Tibial artery (tissue), 4 donors: ENCODE results near the gene PLVAP.
"Not testable (repeated sequence)": the region's sequence is repeated elsewhere in the genome, so short reads cannot be mapped to it uniquely, and the experiment has no call there.

Experiments used
- DNase-seq, 2 donors: peaks; one replicate each; pipeline ENCODE4 v3.0.0-alpha.2; 2019
- H3K27ac ChIP-seq, 2 donors: fragments of 200-600 bp; sonication (generic) in 1 of 2; 1 replicate in 1 of 2; 2 replicates in 1 of 2; pipeline ENCODE4 v1.5.1; 2018 to 2019; ENCODE audit warnings: mild to moderate bottlenecking in 1 of 2
- H3K27me3 ChIP-seq, 2 donors: fragments of 200-600 bp; sonication (generic) in 1 of 2; one replicate each; pipeline versions ENCODE4 v1.5.1 to v1.6.0; 2016 to 2019
- H3K36me3 ChIP-seq, 3 donors: fragments of 200-600 bp; sonication (generic) in 2 of 3; one replicate each; pipeline ENCODE4 v1.5.1; 2016 to 2019; ENCODE audit warnings: mild to moderate bottlenecking in 2 of 3
- H3K4me1 ChIP-seq, 4 donors: fragments of 200-600 bp; sonication (generic) in 2 of 4; 1 replicate in 3 of 4; 2 replicates in 1 of 4; pipeline ENCODE4 v1.5.1; 2016 to 2019
- H3K4me3 ChIP-seq, 2 donors: fragments of 200-600 bp; sonication (generic) in 1 of 2; 1 replicate in 1 of 2; 2 replicates in 1 of 2; pipeline ENCODE4 v1.5.1; 2018 to 2019; ENCODE audit warnings: mild to moderate bottlenecking in 2 of 2
- H3K9me3 ChIP-seq, 3 donors: fragments of 200-600 bp; sonication (generic) in 1 of 3; one replicate each; pipeline ENCODE4 v1.5.1; 2016 to 2019
- intact Hi-C: fragments of 100-400 bp; cut with DNase I; formaldehyde crosslinking; loops from one replicate; pipeline ENCODE4 v1.15.0; 2023; ENCODE audit warnings: low total_unique reads
- TF ChIP-seq, protein P1 (sequence below), 2 experiments: fragments of 200-600 bp in 1 of 2; fragments of 450-650 bp in 1 of 2; IDR thresholded peaks; one replicate each; pipeline ENCODE4 v1.5.1; 2017 to 2019; ENCODE audit warnings: antibody characterized with exemption in 2 of 2, mild to moderate bottlenecking in 1 of 2, moderate library complexity in 1 of 2

Gene PLVAP

DNA sequence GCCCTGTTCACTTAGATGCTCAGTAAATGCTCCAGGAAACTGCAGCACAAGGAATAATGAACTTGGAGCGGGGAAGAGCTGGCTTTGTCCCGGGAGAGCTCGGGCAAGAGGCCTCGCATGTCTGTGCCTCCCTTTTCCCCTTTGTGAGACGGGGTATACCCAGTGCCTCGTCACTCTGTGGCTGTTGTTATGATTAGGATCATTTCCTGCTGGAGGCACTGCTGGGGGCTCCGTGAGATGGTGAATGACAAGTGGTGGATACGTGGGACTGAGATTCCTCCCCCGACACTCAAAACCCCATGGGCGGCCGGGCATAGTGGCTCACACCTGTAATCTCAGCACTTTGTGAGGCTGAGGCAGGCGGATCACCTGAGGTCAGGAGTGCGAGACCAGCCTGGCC is 1.1 kb upstream of the PLVAP start:
- Histone ChIP-seq H3K4me3 (no peak overlapping the region), H3K27me3 (peaks cover 0 to 9% of the 10 kb centered on the region in 2 donors), H3K4me1 (peaks cover 0 to 12% (median 6%) of the 10 kb centered on the region in 4 donors), H3K27ac (no peak overlapping the region), H3K9me3 (no peaks in the 10 kb centered on the region), H3K36me3 (no peaks in the 10 kb centered on the region)
- no peak for DNase-seq
- intact Hi-C loops = no loop called here
- TF ChIP-seq, protein P1, sequence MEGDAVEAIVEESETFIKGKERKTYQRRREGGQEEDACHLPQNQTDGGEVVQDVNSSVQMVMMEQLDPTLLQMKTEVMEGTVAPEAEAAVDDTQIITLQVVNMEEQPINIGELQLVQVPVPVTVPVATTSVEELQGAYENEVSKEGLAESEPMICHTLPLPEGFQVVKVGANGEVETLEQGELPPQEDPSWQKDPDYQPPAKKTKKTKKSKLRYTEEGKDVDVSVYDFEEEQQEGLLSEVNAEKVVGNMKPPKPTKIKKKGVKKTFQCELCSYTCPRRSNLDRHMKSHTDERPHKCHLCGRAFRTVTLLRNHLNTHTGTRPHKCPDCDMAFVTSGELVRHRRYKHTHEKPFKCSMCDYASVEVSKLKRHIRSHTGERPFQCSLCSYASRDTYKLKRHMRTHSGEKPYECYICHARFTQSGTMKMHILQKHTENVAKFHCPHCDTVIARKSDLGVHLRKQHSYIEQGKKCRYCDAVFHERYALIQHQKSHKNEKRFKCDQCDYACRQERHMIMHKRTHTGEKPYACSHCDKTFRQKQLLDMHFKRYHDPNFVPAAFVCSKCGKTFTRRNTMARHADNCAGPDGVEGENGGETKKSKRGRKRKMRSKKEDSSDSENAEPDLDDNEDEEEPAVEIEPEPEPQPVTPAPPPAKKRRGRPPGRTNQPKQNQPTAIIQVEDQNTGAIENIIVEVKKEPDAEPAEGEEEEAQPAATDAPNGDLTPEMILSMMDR (IDR thresholded peaks at IDR 0.05) = no peak

DNA sequence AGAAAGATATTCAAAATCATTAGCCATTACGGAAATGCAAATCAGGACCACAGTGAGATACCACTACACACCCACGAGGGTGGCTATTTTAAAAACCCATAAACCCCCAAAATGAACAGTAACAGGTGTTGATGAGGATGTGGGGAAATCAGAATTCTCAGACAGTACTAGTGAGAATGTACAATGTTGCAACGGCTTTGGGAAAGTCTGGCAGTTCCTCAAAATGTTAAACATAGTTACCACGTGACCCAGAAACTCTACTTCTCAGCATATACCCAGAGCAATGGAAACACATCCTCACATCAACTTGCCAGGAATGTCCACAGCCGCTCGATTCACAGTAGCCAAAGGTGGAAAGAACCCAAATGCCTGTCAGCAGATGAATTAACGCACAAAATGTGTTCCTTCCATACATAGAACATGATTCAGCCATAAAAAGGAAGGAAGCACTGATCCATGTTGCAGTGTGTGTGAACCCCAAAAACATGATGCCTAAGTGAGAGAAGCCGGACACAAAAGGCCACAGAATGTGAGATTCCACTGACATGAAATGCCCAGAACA is 7.0 kb downstream of the PLVAP start:
- Histone ChIP-seq H3K4me3 (no peak overlapping the region), H3K27me3 (peaks cover 0 to 8% of the 10 kb centered on the region in 2 donors), H3K27ac (no peak overlapping the region), H3K36me3 (no peaks in the 10 kb centered on the region), H3K4me1 (peaks cover 0 to 12% (median 2%) of the 10 kb centered on the region in 4 donors), H3K9me3 (no peaks in the 10 kb centered on the region)
- intact Hi-C loops = no loop called here
- no peak for DNase-seq
- TF ChIP-seq, protein P1 (IDR thresholded peaks at IDR 0.05) = no peak

DNA sequence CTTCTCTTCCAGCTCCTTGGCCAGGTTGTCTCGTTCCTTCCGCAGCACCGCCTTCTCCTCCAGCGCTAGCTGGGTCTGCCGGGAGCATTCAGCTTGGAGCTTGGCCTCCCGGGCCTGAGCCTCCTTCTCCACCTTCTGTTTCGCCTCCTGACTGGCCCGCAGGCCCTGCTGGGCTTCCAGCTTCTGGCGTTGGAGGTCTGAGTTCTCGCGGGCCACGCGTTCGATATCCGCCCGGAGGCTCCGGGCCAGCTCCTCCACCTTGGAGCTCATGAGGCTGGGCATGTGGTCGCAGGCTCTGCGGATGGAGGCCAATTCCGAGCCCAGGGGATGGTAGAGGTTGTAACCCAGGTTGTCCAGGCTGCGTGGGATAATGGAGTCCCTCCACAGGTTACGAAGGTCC is 11.8 kb downstream of the PLVAP start:
- Histone ChIP-seq H3K27ac (no peak overlapping the region), H3K9me3 (no peaks in the 10 kb centered on the region), H3K36me3 (no peaks in the 10 kb centered on the region), H3K4me3 (no peak overlapping the region), H3K4me1 (peaks cover 0 to 11% (median 2%) of the 10 kb centered on the region in 4 donors), H3K27me3 (peaks cover 0 to 8% of the 10 kb centered on the region in 2 donors)
- intact Hi-C loops = no loop called here
- no peak for DNase-seq
- TF ChIP-seq, protein P1 (IDR thresholded peaks at IDR 0.05) = no peak

DNA sequence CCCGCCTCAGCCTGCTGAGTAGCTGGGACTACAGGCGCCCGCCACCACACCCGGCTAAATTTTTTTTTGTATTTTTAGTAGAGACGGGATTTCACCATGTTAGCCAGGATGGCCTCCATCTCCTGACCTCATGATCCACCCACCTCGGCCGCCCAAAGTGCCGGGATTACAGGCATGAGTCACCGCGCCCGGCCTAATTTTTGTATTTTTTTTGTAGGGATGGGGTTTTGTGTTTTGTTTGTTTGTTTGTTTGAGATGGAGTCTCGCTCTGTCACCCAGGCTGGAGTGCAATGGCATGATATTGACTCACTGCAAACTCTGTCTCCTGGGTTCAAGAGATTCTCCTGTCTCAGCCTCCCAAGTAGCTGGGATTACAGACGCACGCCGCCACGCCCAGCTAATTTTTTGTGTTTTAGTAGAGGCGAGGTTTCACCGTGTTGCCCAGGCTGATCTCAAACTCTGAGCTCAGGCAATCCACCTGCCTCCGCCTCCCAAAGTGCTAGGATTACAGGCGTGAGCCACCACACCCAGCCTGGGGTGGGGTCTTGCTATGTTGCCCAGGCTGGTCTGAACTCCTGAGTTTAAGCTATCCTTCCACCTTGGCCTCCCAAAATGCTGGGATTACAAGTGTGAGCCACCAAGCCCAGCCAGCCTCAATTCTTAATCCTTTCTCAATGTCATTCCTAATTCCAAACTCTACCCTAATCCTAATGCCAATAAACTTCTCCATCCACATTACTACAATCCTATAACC is 13.1 kb downstream of the PLVAP start:
- H3K36me3 ChIP-seq, H3K4me1 ChIP-seq, H3K4me3 ChIP-seq, H3K27me3 ChIP-seq, H3K9me3 ChIP-seq, DNase-seq, intact Hi-C loops, H3K27ac ChIP-seq: not testable (repeated sequence)

DNA sequence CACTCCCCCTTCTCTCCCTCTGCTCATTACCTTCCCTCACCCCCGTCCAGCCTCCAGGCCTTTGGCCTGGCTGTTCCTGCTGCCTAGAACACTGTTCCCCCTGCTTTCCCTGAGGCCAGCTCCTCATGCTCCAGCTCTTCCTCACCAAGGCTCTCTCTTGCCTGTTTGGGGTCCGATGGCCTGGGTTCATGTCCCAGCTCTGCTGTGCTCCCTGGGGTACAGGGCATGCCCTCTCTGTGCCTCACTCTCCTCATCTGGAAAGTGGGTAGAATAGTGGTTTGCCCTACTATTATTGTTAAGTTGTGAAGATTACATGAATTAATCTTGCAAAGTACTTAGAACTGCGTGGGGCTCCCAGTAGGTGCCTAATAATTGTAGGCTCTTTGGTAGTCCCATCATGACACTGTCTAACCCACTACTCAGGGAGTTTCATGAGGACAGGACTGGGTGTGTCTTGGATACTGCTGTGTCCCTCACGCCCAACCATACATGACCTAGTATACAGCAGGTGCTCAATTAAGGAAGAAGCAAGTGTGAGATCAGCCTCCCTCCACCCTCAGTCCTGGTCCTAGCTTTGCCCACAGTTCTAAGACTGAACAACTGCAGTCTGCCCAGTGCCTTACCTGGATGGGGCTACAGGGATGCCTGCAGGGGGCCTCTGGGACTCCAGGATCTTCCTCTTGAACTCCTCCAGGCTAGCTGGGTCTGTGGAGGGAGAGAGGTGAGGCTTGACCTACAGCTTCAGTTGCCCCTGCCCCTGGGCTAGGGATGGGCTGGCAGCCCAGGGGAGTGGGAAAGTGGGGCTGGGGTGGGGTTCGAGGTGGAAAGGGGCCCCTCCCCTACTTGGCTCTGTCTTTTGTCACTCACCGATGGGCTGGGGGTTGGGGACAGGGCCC is 17.0 kb downstream of the PLVAP start:
- Histone ChIP-seq H3K27ac (no peak overlapping the region), H3K36me3 (no peaks in the 10 kb centered on the region), H3K4me1 (peaks cover 0 to 6% (median 0%) of the 10 kb centered on the region in 4 donors), H3K27me3 (no peaks in the 10 kb centered on the region), H3K4me3 (no peak overlapping the region), H3K9me3 (no peaks in the 10 kb centered on the region)
- DNase-seq = no peak
- TF ChIP-seq, protein P1 (IDR thresholded peaks at IDR 0.05) = no peak
- intact Hi-C loops = no loop called here
